ENCODE data around the gene KIF5C.

GRCh38 chr2:149050188-149050587, 175.2 kb downstream of the KIF5C start:
- TF ChIP-seq CTCF (tag by site-specific recombination; IDR thresholded peaks at IDR 0.05), result no peak
- no peak for TF ChIP-seq ZFP41 (tag by site-specific recombination; IDR thresholded peaks at IDR 0.05; ENCODE audit: borderline replicate concordance)
- no peak for TF ChIP-seq KLF7 (tag by site-specific recombination; IDR thresholded peaks at IDR 0.05; ENCODE audit: borderline replicate concordance)
- TF ChIP-seq, protein P1, sequence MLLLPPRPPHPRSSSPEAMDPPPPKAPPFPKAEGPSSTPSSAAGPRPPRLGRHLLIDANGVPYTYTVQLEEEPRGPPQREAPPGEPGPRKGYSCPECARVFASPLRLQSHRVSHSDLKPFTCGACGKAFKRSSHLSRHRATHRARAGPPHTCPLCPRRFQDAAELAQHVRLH (tag by site-specific recombination; IDR thresholded peaks at IDR 0.05), result no peak
- TF ChIP-seq, protein P2, sequence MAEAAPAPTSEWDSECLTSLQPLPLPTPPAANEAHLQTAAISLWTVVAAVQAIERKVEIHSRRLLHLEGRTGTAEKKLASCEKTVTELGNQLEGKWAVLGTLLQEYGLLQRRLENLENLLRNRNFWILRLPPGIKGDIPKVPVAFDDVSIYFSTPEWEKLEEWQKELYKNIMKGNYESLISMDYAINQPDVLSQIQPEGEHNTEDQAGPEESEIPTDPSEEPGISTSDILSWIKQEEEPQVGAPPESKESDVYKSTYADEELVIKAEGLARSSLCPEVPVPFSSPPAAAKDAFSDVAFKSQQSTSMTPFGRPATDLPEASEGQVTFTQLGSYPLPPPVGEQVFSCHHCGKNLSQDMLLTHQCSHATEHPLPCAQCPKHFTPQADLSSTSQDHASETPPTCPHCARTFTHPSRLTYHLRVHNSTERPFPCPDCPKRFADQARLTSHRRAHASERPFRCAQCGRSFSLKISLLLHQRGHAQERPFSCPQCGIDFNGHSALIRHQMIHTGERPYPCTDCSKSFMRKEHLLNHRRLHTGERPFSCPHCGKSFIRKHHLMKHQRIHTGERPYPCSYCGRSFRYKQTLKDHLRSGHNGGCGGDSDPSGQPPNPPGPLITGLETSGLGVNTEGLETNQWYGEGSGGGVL (tag by site-specific recombination; IDR thresholded peaks at IDR 0.05), result no peak
- TF ChIP-seq RBAK (tag by site-specific recombination; IDR thresholded peaks at IDR 0.05), result no peak
- no peak for TF ChIP-seq ZNF10 (tag by site-specific recombination; IDR thresholded peaks at IDR 0.05)
- TF ChIP-seq ZNF274 (IDR thresholded peaks at IDR 0.05; ENCODE audit: low read length), result no peak
- no peak for TF ChIP-seq ZNF274 (tag by site-specific recombination; IDR thresholded peaks at IDR 0.05; ENCODE audit: borderline replicate concordance)
- TF ChIP-seq, protein P3, sequence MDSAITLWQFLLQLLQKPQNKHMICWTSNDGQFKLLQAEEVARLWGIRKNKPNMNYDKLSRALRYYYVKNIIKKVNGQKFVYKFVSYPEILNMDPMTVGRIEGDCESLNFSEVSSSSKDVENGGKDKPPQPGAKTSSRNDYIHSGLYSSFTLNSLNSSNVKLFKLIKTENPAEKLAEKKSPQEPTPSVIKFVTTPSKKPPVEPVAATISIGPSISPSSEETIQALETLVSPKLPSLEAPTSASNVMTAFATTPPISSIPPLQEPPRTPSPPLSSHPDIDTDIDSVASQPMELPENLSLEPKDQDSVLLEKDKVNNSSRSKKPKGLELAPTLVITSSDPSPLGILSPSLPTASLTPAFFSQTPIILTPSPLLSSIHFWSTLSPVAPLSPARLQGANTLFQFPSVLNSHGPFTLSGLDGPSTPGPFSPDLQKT (IDR thresholded peaks at IDR 0.05; ENCODE audit: borderline replicate concordance, low read depth, low read length), result no peak
